Naive thymus-derived CD8-positive, alpha-beta T cell (primary cell): ENCODE measurements around the gene BICRAL. TPM values are rescaled to one million over a fixed set of nuclear protein-coding genes. Genes with fewer than 3 reads are reported as not detected.
"Not testable (repeated sequence)": the region's sequence is repeated elsewhere in the genome, so short reads cannot be mapped to it uniquely, and the experiment has no call there.

Experiments used
- ATAC-seq, 2 donors: fragments of 150-1000 bp; cut with Tn5 transposase in 1 of 2; sonication (Bioruptor Pico), chemical (Tn5 transposase) in 1 of 2; 1 replicate in 1 of 2; 2 replicates in 1 of 2; pipeline ENCODE4 v1.10.0; 2021; ENCODE audit warnings: mild to moderate bottlenecking in 2 of 2, moderate library complexity in 2 of 2
- POLR2A ChIA-PET: fragments of 350-600 bp; sonication (Branson Sonifier 250); formaldehyde crosslinking; loops from one replicate; lab custom pipeline; 2021; ENCODE audit warnings: antibody characterized with exemption; lab: Charles Lee
- DNase-seq, 10 donors: peaks; one replicate each; pipeline versions ENCODE4 v3.0.0 to v3.0.0-alpha.2; 2020 to 2022
- H3K27ac Mint-ChIP-seq, 10 donors: one replicate each; pipeline ENCODE4 v1.8.0; 2020 to 2022; ENCODE audit warnings: mild to moderate bottlenecking in 10 of 10, mixed read lengths in 10 of 10, moderate library complexity in 4 of 10, inconsistent platforms in 1 of 10
- H3K27me3 Mint-ChIP-seq, 5 donors: one replicate each; pipeline ENCODE4 v1.8.0; 2021 to 2022; ENCODE audit warnings: mixed read lengths in 5 of 5
- H3K36me3 Mint-ChIP-seq, 3 donors: one replicate each; pipeline ENCODE4 v1.8.0; 2020 to 2022; ENCODE audit warnings: mixed read lengths in 3 of 3, mild to moderate bottlenecking in 2 of 3, inconsistent platforms in 1 of 3
- H3K4me1 Mint-ChIP-seq, 4 donors: one replicate each; pipeline ENCODE4 v1.8.0; 2021 to 2022; ENCODE audit warnings: mixed read lengths in 4 of 4
- H3K4me3 Mint-ChIP-seq, 10 donors: one replicate each; pipeline ENCODE4 v1.8.0; 2020 to 2022; ENCODE audit warnings: mild to moderate bottlenecking in 10 of 10, mixed read lengths in 10 of 10, moderate library complexity in 6 of 10, inconsistent platforms in 1 of 10
- H3K9me3 Mint-ChIP-seq, 9 donors: one replicate each; pipeline ENCODE4 v1.8.0; 2020 to 2022; ENCODE audit warnings: mixed read lengths in 9 of 9, mild to moderate bottlenecking in 3 of 9, inconsistent platforms in 1 of 9, moderate library complexity in 1 of 9
- polyA plus RNA-seq, 3 donors: library from polyadenylated mRNA; unstranded; fragments of 300-500 nt; fragmentation: Illumina TruSeq; gene quantifications; one replicate each; pipeline ENCODE4 v1.2.3, GENCODE V29; 2021
- total RNA-seq, 8 experiments: library from RNA in 2 of 8; stranded (reverse) in 2 of 8; gene quantifications; one replicate each; pipeline ENCODE4 v1.2.3 and lab custom pipeline; 2021 to 2026

Gene BICRAL
- total and polyA plus RNA-seq, 5 experiments from 2014 or later: 3.6 to 39.9 (median 6.3) TPM

GRCh38 chr6:42851599-42851998, 69.7 kb downstream of the BICRAL start:
- POLR2A ChIA-PET: interaction anchor here (0.9 to 1.6 kb wide), 3 partner anchors 105 to 126 kb away, joined by 3 to 4 read pairs (median 3); no protein-coding TSS in a partner anchor
- Mint-ChIP-seq H3K4me1 (no peaks in the 10 kb centered on the region), H3K36me3 (peaks cover 0 to 53% (median 2%) of the 10 kb centered on the region in 3 donors), H3K4me3 (no peak overlapping the region), H3K27me3 (no peaks in the 10 kb centered on the region), H3K9me3 (no peaks in the 10 kb centered on the region), H3K27ac (peak overlapping the region in 2 of 10 donors; percentile 15 to 37)
- ATAC-seq (no peak), DNase-seq (no peak)

- DNase-seq: no peak
- POLR2A ChIA-PET: interaction anchor here (1.1 to 1.4 kb wide), 2 partner anchors 18 to 119 kb away, joined by 4 to 5 read pairs; no protein-coding TSS in a partner anchor
- Mint-ChIP-seq H3K4me3 (no peak overlapping the region), H3K27me3 (no peaks in the 10 kb centered on the region), H3K27ac (peak overlapping the region in 3 of 10 donors; percentile 10 to 59 (median 22)), H3K36me3 (peaks cover 0 to 83% (median 10%) of the 10 kb centered on the region in 3 donors), H3K4me1 (peaks cover 0 to 3% (median 0%) of the 10 kb centered on the region in 4 donors), H3K9me3 (no peaks in the 10 kb centered on the region)
- ATAC-seq: no peak
Observed at GRCh38 chr6:42860036-42860435, 78.2 kb downstream of the BICRAL start.

DNA sequence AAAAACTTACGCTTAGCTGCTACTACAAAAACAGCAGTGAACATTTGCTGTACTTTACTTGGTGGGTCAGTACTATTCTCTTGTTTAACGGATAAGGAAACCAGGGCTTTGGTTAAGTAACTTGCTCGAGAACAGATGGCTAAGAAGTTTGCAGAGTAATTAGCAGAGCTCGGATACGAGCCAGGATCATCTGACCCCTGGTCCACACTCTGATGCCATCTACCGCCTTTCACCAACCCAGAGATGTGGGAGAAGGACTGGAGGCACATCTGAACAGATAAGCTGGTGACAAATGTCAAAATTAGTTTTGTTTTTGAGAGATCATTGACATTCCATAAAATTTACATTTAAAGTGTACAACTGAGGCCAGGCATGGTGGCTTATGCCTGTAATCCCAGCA, 78.6 kb downstream of the BICRAL start:
- POLR2A ChIA-PET: interaction anchor here (1.1 to 1.4 kb wide), 2 partner anchors 18 to 120 kb away, joined by 4 to 5 read pairs; no protein-coding TSS in a partner anchor
- ATAC-seq (no peak), DNase-seq (no peak)
- Mint-ChIP-seq H3K27me3 (no peaks in the 10 kb centered on the region), H3K4me3 (no peak overlapping the region), H3K4me1 (peaks cover 0 to 3% (median 0%) of the 10 kb centered on the region in 4 donors), H3K36me3 (peaks cover 0 to 83% (median 10%) of the 10 kb centered on the region in 3 donors), H3K9me3 (no peaks in the 10 kb centered on the region), H3K27ac (peak overlapping the region in 4 of 10 donors; percentile 12 to 60 (median 54))

DNA sequence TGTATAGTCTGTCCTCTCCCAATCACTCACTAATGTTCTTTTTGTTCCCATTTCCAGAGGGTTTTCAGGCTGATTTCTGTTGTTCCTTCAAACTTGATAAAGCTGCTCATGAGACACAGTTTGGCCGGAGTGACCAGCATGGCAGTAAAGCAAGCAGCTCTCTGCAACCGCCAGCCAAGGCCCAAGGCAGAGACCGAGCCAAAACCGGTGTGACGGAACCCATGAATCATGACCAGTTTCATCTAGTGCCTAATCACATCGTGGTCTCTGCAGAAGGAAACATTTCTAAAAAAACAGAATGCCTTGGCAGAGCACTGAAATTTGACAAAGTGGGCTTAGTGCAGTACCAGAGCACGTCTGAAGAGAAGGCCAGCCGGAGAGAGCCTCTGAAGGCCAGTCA, 82.8 kb downstream of the BICRAL start:
- no peaks in the 10 kb centered on the region for H3K27me3 Mint-ChIP-seq
- H3K27ac Mint-ChIP-seq: peak overlapping the region in 7 of 10 donors; percentile 11 to 87 (median 38)
- POLR2A ChIA-PET: interaction anchor here (0.5 to 2.3 kb wide), 4 partner anchors 9 to 320 kb away, joined by 3 to 11 read pairs (median 4); partner anchors contain the start of gene TBCC
- DNase-seq: no peak
- no peak for ATAC-seq
- no peaks in the 10 kb centered on the region for H3K4me1 Mint-ChIP-seq
- no peaks in the 10 kb centered on the region for H3K9me3 Mint-ChIP-seq
- no peak overlapping the region for H3K4me3 Mint-ChIP-seq
- peaks cover 6 to 90% (median 12%) of the 10 kb centered on the region in 3 donors for H3K36me3 Mint-ChIP-seq

DNA sequence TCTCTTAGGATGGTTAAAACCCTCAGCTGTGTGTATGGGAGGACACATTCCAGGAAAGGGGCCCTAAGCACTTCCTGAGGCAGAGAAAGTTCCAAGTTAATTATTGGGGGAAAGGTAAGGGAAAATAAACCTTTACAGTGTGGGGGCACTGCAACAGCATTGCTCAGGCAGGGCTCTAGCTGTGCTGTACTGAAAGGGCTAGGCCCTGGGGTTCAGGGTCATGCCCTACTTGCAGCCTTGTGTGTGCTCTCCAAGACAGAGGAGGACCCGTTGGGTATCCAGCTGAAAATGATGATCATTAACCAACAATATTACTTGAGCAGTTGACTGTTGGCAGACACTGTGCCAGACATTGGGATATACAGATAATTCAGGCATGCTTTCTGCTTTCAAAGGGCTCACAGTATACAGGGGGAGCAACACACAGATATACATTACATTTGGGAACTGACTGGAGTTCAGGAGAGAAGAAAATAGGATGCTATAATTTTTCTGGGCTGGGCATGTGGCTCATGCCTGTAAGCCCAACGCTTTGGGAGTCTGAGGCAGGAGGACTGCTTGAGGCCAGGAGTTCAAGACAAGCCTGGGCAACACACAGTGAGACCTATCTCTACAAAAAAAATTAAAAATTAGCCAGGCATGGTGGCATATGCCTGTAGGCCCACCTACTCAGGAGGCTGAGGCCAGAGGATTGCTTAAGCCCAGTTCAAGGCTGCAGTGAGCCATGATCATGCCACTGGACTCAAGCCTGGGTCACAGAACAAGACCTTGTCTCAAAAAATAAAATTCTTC, 88.5 kb downstream of the BICRAL start:
- peaks cover 0 to 2% (median 0%) of the 10 kb centered on the region in 4 donors for H3K4me1 Mint-ChIP-seq
- H3K36me3 Mint-ChIP-seq: peaks cover 2 to 41% (median 6%) of the 10 kb centered on the region in 3 donors
- H3K4me3 Mint-ChIP-seq: no peak overlapping the region
- peak overlapping the region in 7 of 10 donors; percentile 35 to 78 (median 53) for H3K27ac Mint-ChIP-seq
- H3K9me3 Mint-ChIP-seq: no peaks in the 10 kb centered on the region
- ATAC-seq (no peak), DNase-seq (no peak)
- no peaks in the 10 kb centered on the region for H3K27me3 Mint-ChIP-seq
- POLR2A ChIA-PET: interaction anchor here (0.5 to 1.0 kb wide), 2 partner anchors 9 to 139 kb away, joined by 3 to 4 read pairs; partner anchors contain the start of gene RPL7L1

DNA sequence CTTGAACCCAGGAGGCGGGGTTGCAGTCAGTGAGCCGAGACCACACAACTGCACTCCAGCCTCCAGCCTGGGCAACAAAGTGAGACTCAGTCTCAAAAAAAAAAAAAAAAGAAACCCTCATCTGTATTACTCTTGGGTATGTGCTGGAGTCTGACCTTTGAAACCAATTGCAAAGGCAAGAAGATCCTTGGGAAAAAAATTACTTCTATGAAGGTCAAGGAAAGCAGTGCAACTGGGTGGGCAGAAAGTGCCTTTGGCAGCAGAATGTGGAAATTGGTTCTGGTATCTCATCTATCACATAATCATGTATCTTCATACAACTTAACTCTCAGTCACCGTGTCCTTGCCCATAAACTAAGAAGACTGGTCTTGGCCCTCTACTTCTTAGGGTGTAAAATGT, 89.9 kb downstream of the BICRAL start:
- H3K27ac Mint-ChIP-seq: peak overlapping the region in 4 of 10 donors; percentile 14 to 73 (median 42)
- H3K4me1 Mint-ChIP-seq: peaks cover 0 to 2% (median 0%) of the 10 kb centered on the region in 4 donors
- H3K4me3 Mint-ChIP-seq: no peak overlapping the region
- H3K36me3 Mint-ChIP-seq: peaks cover 2 to 28% (median 3%) of the 10 kb centered on the region in 3 donors
- ATAC-seq: no peak
- POLR2A ChIA-PET: no interaction called here
- DNase-seq: no peak
- no peaks in the 10 kb centered on the region for H3K27me3 Mint-ChIP-seq
- H3K9me3 Mint-ChIP-seq: no peaks in the 10 kb centered on the region

DNA sequence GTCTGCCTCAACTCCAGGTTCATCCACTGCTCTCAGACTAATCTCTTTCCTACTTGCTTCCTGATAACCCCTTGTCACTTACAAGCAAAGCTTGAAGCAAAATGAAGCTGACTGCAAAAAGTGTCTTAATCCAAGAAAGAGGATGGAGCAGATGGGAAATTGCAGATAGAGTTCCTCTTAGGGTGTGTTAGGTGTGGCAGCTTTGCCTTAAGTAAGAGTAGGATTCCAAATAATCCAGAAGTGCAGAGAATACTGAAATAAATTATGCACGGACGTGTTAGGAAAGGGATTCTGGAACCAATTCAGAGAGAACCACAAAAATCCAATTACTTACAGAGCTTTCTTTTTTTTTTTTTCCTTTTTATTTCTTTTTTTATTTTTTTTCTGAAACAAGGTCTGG, 91.5 kb downstream of the BICRAL start:
- H3K4me3 Mint-ChIP-seq: no peak overlapping the region
- no peaks in the 10 kb centered on the region for H3K9me3 Mint-ChIP-seq
- H3K27me3 Mint-ChIP-seq: no peaks in the 10 kb centered on the region
- H3K4me1 Mint-ChIP-seq: peaks cover 0 to 4% (median under 1%) of the 10 kb centered on the region in 4 donors
- POLR2A ChIA-PET: interaction anchor here (0.7 to 1.2 kb wide), 2 partner anchors 9 to 215 kb away, joined by 4 to 6 read pairs; no protein-coding TSS in a partner anchor
- DNase-seq: no peak
- no peak for ATAC-seq
- peaks cover 0 to 14% (median 0%) of the 10 kb centered on the region in 3 donors for H3K36me3 Mint-ChIP-seq
- H3K27ac Mint-ChIP-seq: peak overlapping the region in 4 of 10 donors; percentile 15 to 63 (median 35)

- H3K4me3 Mint-ChIP-seq: peak overlapping the region in 6 of 10 donors; percentile 19 to 62 (median 50)
- POLR2A ChIA-PET: interaction anchor here (1.0 to 5.6 kb wide), 10 partner anchors 13 to 216 kb away, joined by 3 to 85 read pairs (median 6); partner anchors contain the start of genes BICRAL, CNPY3 and TBCC
Observed at GRCh38 chr6:42877695-42878094, 95.8 kb downstream of the BICRAL start.

DNA sequence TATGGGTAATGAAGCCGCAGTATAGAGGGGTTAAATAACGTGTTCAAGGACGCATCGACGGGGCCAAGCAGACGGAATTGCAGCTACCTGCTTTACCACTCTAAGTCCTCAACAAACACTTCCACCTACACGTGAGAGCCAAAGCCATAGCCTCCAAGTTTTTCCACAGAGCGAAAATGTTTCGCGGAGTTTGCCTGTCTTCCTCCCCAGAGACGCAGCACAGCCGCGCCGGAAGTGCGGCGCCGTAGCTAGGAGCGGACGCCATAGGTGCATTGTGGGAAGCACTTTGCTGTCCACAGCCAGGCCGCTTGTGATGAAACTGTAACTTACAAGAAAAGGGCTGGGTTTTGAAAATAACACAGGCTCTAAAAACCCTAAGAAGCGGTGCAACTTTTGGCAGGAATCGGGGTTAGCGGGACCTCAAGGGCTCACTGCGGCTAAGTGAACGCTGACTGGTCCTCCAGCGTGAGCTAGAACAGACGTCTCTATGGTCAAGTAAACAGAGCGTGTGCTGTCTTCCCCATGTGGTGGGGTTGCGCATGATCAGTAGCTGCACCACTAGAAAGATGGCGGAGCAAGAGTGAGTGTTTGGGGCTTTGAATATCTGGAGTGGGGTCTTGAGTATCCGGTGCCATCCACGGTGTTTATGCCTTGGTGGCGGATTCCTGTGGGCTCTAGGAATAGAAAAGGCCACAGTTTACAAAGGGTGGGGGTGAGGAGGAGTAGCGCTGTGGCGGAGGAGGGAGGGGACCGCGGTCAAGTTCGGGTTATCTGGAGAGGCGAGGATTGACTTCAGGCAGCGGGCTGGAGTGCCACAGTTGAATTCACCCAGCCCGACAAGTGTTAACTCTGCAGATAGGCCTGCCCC, 97.8 kb downstream of the BICRAL start, which contains the start of gene RPL7L1:
Gene RPL7L1, plus strand, starts transcription at position 245 of the 868 bp plus-strand sequence. Its CDS starts 295 bp downstream, at position 540.
- Mint-ChIP-seq H3K36me3 (peaks cover 9 to 32% (median 10%) of the 10 kb centered on the region in 3 donors), H3K4me3 (peak within 1 kb of the TSS; percentile 92 to 100 (median 97)), H3K27ac (peak within 1 kb of the TSS; percentile 98 to 100 (median 100)), H3K27me3 (no peaks in the 10 kb centered on the region), H3K9me3 (no peaks in the 10 kb centered on the region), H3K4me1 (peaks cover 9 to 37% (median 35%) of the 10 kb centered on the region in 4 donors)
- POLR2A ChIA-PET: interaction anchor here (0.7 to 5.6 kb wide), 33 partner anchors 9 to 1092 kb away, joined by 3 to 108 read pairs (median 5); partner anchors contain the start of genes ABCC10, BICRAL, CNPY3 and CUL7
- DNase-seq (peak; percentile 67 to 93 (median 83)), ATAC-seq (peak; percentile 92 to 93)

More at GRCh38 chr6:42877695-42878094, 95.8 kb downstream of the BICRAL start:
- DNase-seq (no peak), ATAC-seq (no peak)
- Mint-ChIP-seq H3K27ac (peak overlapping the region in 9 of 10 donors; percentile 51 to 99 (median 69)), H3K36me3 (peaks cover 0 to 13% (median 2%) of the 10 kb centered on the region in 3 donors), H3K27me3 (no peaks in the 10 kb centered on the region), H3K4me1 (peaks cover 4 to 24% (median 21%) of the 10 kb centered on the region in 4 donors), H3K9me3 (no peaks in the 10 kb centered on the region)

- Mint-ChIP-seq H3K4me3 (peak overlapping the region; percentile 92 to 100 (median 97)), H3K36me3 (peaks cover 11 to 40% (median 12%) of the 10 kb centered on the region in 3 donors), H3K27ac (peak overlapping the region; percentile 98 to 100 (median 100)), H3K4me1 (peaks cover 9 to 38% (median 36%) of the 10 kb centered on the region in 4 donors)
- H3K9me3 Mint-ChIP-seq, H3K27me3 Mint-ChIP-seq, ATAC-seq, DNase-seq: not testable (repeated sequence)
- POLR2A ChIA-PET: interaction anchor here (0.7 to 5.6 kb wide), 24 partner anchors 11 to 1093 kb away, joined by 3 to 108 read pairs (median 6); partner anchors contain the start of genes BICRAL, CNPY3, CUL7 and KLHDC3
Observed at GRCh38 chr6:42880240-42880817, 98.5 kb downstream of the BICRAL start.

GRCh38 chr6:42880871-42881270, 99.0 kb downstream of the BICRAL start:
- H3K4me3 Mint-ChIP-seq: peak overlapping the region; percentile 92 to 100 (median 97)
- H3K27me3 Mint-ChIP-seq, DNase-seq, ATAC-seq, H3K9me3 Mint-ChIP-seq: not testable (repeated sequence)
- peak overlapping the region; percentile 98 to 100 (median 100) for H3K27ac Mint-ChIP-seq
- peaks cover 11 to 45% (median 16%) of the 10 kb centered on the region in 3 donors for H3K36me3 Mint-ChIP-seq
- peaks cover 9 to 38% (median 36%) of the 10 kb centered on the region in 4 donors for H3K4me1 Mint-ChIP-seq
- POLR2A ChIA-PET: interaction anchor here (0.7 to 5.6 kb wide), 7 partner anchors 10 to 167 kb away, joined by 3 to 108 read pairs (median 36); partner anchors contain the start of genes BICRAL, PEX6 and TBCC
